Lower leg skin (tissue), 3 donors: ENCODE measurements around the gene OR7D4.

Experiments
- POLR2A ChIP-seq, 2 donors: fragments of 450-650 bp; IDR thresholded peaks; one replicate each; pipeline ENCODE4 v1.6.1; 2016 to 2017; ENCODE audit warnings: antibody characterized with exemption in 2 of 2, mild to moderate bottlenecking in 1 of 2, moderate library complexity in 1 of 2
- TF ChIP-seq, protein P1 (sequence below), 3 donors: fragments of 450-650 bp; IDR thresholded peaks; one replicate each; pipeline ENCODE4 v1.5.1; 2016; ENCODE audit warnings: antibody characterized with exemption in 3 of 3, mild to moderate bottlenecking in 3 of 3, moderate library complexity in 2 of 3

DNA sequence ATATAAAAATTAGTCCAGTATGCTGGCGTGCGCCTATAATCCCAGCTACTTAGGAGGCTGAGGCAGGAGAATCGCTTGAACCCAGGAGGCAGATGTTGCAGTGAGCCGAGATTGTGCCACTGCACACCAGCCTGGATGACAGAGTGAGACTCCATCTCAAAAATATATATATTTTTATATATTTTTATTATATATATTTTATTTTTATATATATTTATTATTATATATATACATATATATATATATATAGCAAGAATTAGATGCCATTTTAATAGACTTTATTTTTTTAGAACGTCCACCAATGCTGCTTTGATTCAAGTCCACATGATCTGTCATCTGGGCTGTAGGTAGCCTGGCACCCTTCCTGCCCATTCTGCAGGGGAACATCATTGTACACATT is 44.1 kb downstream of the OR7D4 start:
- TF ChIP-seq, protein P1, sequence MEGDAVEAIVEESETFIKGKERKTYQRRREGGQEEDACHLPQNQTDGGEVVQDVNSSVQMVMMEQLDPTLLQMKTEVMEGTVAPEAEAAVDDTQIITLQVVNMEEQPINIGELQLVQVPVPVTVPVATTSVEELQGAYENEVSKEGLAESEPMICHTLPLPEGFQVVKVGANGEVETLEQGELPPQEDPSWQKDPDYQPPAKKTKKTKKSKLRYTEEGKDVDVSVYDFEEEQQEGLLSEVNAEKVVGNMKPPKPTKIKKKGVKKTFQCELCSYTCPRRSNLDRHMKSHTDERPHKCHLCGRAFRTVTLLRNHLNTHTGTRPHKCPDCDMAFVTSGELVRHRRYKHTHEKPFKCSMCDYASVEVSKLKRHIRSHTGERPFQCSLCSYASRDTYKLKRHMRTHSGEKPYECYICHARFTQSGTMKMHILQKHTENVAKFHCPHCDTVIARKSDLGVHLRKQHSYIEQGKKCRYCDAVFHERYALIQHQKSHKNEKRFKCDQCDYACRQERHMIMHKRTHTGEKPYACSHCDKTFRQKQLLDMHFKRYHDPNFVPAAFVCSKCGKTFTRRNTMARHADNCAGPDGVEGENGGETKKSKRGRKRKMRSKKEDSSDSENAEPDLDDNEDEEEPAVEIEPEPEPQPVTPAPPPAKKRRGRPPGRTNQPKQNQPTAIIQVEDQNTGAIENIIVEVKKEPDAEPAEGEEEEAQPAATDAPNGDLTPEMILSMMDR (IDR thresholded peaks at IDR 0.05), result no peak
- TF ChIP-seq POLR2A (IDR thresholded peaks at IDR 0.05), result no peak
